Hematopoietic multipotent progenitor cell treated with erythropoietin and hydrocortisone succinate and interleukin-3 and kit ligand, for 8 days (in vitro differentiated cells): ENCODE results near the gene KRABD2.
"Not testable (repeated sequence)": the region's sequence is repeated elsewhere in the genome, so short reads cannot be mapped to it uniquely, and the experiment has no call there.

Experiments used
- DNase-seq: peaks from one replicate; pipeline ENCODE4 v3.0.0-alpha.2; 2015

The KRABD2 gene

GRCh38 chr17:8392674-8393469, 16.4 kb upstream of the KRABD2 start:
- no peak for DNase-seq

GRCh38 chr17:8392274-8392673, 15.8 kb upstream of the KRABD2 start:
- no peak for DNase-seq

GRCh38 chr17:8391711-8392110, 15.2 kb upstream of the KRABD2 start:
- DNase-seq, result no peak

- DNase-seq, result no peak
These were observed 11.6 kb upstream of the KRABD2 start for GRCh38 chr17:8387914-8388651.

GRCh38 chr17:8386841-8387240, 10.3 kb upstream of the KRABD2 start:
- peak; percentile 79 for DNase-seq

GRCh38 chr17:8384801-8385378, 8.4 kb upstream of the KRABD2 start:
- no peak for DNase-seq

- peak; percentile 100 for DNase-seq
These were observed 6.8 kb upstream of the KRABD2 start, which contains the start of gene RPL26 for GRCh38 chr17:8383143-8383822. TSS of gene RPL26 (minus strand) at chr17:8383193. CDS start at chr17:8382310, 883 bp downstream.

- no peak for DNase-seq
These were observed 6.3 kb upstream of the KRABD2 start for GRCh38 chr17:8382880-8383142.

GRCh38 chr17:8382052-8382879, 5.8 kb upstream of the KRABD2 start:
- peak; percentile 43 for DNase-seq

- DNase-seq, result no peak
These were observed 3.5 kb upstream of the KRABD2 start for GRCh38 chr17:8380049-8380448.

GRCh38 chr17:8378117-8378516, 1.6 kb upstream of the KRABD2 start:
- not testable (repeated sequence) for DNase-seq

GRCh38 chr17:8377422-8377821, 918 bp upstream of the KRABD2 start:
- DNase-seq, result no peak

GRCh38 chr17:8375738-8376259, 705 bp downstream of the KRABD2 start:
- DNase-seq, result no peak

GRCh38 chr17:8373856-8374255, 2.6 kb downstream of the KRABD2 start:
- not testable (repeated sequence) for DNase-seq

- no peak for DNase-seq
These were observed 4.1 kb downstream of the KRABD2 start for GRCh38 chr17:8372422-8372821.

GRCh38 chr17:8371786-8372185, 4.7 kb downstream of the KRABD2 start:
- DNase-seq, result no peak

- no peak for DNase-seq
These were observed 6.6 kb downstream of the KRABD2 start for GRCh38 chr17:8369944-8370343.

- DNase-seq, result no peak
These were observed 8.3 kb downstream of the KRABD2 start for GRCh38 chr17:8368193-8368592.

GRCh38 chr17:8366231-8366630, 10.3 kb downstream of the KRABD2 start:
- no peak for DNase-seq

- no peak for DNase-seq
These were observed 11.4 kb downstream of the KRABD2 start for GRCh38 chr17:8365143-8365542.

GRCh38 chr17:8362651-8363332, 13.7 kb downstream of the KRABD2 start:
- DNase-seq, result no peak

- DNase-seq, result no peak
These were observed 15.8 kb downstream of the KRABD2 start for GRCh38 chr17:8360751-8361150.
